HG02610 (cell line): ENCODE measurements around the gene ABCC3.

Experiments
- ATAC-seq: cut with Tn5 transposase; IDR thresholded peaks from one replicate; pipeline ENCODE4 v1.9.1; 2021; ENCODE audit warnings: mild to moderate bottlenecking, moderate library complexity; ENCODE audit not compliant: unreplicated experiment

The ABCC3 gene

DNA sequence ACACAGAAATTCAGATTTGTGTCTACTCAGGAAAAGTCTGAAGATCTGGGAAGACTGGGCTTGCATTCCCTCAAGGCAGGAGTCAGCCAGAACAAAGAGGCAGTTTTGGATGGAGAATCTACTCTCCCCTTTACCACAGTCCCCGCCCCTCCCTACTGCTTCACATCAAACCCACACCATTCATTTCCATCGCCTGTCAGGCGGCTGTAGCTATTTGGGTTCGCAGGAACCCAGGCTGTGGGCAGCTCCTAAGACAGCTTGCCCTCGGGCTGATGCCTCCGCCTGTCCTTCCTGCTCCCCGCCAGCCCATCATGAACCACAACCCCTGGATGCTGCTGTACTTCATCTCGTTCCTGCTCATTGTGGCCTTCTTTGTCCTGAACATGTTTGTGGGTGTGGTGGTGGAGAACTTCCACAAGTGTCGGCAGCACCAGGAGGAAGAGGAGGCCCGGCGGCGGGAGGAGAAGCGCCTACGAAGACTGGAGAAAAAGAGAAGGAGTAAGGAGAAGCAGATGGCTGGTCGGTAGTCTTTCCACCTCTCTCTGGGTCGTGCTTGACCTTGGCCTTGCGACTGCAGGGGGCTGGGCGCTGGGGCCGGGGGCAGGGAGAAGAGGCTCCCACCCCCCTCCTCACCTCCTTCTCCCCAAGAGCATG is 27.0 kb upstream of the ABCC3 start:
- ATAC-seq = no peak

DNA sequence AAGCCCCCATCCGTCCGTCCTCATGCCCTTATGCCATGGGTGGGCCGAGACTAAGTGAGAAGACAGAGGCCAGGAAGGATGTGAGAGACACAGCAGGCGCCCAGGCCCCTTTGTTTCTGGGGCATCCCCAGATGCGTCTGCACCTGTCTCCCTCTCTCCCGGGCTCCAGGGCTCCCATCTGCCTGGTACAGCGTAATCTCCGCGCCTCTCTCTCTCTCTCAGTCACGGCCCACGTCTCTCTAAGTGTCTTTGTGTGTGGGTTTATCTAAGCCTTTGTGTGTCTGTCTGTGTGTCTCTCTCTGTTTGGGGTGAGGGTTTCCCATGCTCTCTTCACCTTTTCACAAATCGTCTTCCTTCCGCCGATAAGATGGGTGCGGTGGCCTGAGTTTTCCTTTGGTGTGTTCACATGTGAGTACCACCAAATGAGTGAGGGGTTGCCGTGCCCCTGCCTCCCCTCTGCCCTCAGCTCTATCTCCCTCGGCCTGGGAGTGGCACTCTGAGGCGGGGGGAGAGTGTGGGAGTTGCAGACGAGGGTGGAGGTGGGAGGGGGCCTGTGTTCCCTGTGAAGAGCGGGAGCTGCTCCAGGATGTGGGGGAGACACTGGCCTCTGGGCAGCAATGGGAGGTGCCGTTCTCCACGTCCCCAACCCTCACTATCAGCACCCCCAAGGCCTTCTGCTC is 25.8 kb upstream of the ABCC3 start:
- no peak for ATAC-seq

DNA sequence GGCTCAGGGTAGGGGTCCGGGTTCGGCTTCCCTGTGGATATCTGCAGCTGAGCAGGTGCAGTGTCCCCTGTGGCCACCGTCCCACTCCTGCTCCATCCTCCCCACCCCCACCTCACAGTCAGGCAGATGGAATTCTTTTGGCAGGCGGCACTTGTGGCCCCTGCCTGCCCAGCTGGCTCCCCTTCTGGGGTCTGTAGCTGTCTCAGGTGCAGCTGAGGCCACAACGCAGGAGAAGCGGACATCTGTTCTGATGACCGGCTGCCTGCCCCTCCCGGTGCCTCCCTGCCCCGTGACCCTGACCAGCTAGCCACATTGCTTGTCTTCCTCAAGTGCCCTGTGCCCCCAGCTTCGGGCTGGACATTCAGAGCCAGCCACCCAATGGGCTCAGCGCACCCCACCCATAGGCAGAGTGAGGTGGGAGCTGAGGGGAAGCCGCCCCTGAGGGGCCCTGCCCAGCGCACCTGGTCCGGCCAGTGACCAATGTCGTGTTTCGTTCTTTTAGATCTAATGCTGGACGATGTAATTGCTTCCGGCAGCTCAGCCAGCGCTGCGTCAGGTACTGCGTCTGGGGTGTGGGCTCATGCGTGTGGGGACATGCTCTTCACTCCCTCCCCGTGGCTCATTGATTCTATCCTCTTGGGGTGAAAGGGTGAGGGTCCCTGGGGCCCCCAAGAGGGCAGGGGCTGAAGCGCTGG is 25.2 kb upstream of the ABCC3 start:
- no peak for ATAC-seq

DNA sequence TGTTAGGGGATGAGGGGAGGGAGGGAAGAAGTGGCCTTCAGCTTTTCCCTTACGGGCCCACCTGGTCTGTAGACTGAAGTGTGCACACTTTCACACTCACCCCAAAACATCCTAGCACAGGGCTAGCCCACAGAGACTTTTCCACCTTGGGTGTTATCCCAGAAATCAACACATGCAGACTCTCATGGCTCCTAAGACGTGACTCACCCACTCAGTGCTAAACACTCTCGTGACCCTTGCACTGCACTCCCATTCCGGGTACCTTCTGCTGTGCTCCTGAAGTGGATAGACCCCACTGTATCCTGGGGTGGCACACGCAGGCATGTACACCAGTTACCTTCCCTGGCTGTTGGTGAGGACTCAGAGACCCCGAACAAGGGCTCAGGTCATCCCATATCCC is 23.0 kb upstream of the ABCC3 start:
- no peak for ATAC-seq

DNA sequence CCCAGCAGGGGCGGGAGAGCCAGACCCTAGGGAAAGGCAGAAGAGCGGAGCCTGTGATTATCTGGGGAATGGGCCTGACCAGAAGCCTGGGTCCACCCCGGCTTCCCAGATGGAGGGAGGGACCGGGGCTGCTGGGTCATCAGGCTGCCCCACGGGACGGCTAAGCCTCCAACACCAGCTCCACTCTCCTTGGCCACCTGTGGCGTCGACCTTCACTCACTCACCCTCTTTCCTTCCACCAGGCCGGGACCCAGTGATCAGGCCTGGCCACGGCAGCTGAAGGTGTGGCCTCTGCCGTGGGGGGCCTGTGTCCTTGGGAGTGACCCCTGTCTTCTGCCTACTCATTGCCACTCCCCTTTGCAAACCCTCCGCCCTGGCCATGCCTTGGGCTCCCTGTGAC is 22.4 kb upstream of the ABCC3 start:
- ATAC-seq = no peak

DNA sequence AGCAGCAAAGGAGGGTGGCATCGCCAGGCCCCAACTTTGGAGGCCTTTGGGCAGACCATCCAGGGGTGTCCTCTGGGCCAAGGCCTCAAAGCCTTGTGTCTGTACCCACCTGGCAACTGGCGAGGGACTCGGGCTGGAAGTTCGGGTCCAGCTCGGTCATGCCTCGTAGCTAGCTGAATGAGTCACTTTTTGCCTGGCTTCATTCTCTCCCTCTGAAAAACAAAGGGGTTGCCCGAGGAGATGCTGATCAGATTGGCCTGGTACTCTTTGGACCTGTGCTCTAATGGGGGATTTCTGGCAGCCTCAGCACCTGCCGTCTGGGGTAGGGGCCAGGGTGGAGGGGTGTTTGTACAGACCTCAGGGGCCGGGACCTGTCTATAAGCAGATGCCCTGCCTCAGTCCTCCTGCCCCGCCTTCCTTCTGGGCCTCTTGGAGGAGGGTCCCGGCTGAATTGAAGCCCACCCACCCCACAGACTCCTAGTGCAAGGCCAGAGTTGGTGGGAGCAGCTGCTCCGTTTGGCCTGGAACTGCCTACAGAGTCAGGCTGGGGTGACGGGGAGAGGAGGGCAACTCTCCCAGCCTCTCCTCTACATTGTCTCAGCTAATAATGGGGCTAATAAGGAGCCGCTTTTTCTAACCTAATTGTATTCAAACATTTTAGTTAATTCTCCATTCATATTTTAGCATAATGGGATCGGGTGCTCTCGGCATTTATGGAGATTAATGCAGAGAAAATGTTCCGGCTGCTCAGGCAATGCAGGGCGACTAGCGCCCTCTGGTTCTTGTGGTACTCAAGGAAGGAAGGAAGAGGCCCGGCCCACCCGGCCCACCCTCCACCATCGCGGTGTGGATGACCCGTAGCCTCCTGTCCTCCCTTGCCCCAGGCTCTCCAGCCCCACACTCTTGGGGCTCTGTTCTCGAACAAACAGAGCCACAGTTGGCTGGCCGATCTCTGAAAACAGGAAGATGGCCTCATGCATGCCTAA is 21.4 kb upstream of the ABCC3 start:
- no peak for ATAC-seq

DNA sequence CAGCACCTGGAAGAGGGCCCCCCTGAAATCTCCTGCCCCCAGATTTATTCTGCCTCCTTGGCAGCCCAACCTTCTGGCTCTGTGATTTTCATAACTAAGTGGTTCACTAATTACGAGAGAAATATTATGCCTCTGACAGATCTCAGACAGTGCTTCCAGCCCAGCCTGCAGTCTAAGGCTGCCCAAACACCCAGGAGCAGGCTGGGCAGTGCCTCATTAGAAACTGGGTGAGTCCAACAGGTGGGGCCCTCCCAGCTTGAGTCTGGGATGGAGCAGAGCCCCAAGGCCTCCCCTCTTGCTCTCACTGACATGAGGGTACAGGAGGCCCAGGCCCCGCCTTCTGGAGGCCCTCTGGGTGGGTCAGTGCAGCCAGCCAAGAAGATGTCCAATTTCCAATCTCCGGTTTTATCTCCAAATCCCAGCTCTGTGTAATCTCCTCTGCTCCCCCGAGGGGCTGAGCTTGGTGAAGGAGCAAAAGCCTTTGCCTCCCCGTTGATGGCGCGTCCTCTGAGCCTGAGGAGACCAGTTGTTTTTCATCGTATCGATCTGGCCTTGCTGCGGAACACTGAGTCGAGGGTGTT is 20.1 kb upstream of the ABCC3 start:
- ATAC-seq = no peak

DNA sequence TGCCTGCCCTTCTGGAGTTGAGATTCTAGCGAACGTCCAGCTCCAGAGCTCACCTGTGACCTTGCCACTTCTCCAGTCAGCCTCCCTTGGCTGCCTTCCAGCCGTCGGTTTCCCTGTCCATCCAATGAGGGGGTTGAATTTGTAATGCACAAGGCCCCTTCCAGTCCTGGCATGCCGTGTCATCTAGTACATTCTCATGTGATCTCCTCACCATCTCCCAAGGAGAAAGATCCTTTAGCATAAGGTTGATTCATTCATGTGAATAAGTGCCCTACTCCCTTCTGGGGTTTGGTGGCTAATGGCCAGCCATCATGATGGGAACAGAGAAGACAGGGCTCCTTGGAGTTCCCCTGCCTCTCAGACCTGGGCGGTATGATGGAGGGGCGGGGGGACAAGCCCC is 18.9 kb upstream of the ABCC3 start:
- ATAC-seq = no peak

DNA sequence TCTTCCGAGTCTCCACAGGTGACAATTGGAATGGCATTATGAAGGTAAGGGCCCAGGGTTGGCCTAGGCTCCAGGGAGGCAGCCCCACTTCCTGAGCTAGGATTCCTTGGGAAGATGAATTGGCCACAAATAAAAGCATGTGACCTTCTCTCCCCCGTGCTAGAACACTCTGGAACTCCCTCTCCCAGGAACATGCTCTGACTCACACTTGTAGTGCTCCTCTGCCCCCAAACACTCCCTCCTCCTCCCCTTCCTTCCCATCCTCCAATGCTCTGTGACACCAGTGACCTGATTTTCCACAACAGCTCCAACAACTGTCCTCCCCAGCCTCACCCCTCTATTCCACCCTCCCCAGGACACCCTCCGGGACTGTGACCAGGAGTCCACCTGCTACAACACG is 16.4 kb upstream of the ABCC3 start:
- no peak for ATAC-seq

DNA sequence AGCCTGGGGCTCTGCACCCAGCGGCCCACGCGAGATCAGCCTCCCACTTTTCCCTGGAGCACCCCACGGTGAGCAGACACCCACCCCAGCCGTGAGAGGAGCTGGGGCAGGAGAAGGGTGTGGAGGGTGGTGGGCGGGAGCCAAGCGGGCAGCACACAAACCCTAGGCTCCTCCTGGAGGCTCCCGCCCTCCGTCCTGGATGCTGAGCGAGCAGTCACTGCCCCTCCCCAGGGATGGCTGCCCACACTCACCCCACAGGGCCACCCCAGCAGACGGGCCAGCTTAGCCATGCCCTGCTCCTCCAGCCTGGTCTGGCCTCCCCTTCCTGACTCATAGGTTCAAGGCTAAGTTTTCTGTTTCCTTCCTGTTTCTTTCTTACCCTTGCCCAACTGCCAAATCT is 15.7 kb upstream of the ABCC3 start:
- no peak for ATAC-seq

DNA sequence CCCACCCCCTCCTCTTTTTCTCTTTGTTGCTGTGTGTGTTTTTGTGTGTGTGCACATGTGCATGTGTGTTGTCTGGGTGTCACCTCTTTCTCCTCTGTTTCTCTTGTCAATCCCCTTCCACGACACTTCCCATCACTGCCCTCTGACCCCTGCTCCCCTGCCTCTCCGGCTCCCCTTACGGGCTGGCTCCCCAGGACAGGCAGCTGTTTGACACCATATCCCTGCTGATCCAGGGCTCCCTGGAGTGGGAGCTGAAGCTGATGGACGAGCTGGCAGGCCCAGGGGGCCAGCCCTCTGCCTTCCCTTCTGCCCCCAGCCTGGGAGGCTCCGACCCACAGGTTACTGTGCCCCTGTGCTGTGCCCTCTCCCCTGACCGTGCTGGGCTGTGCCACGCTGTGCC is 15.2 kb upstream of the ABCC3 start:
- no peak for ATAC-seq

DNA sequence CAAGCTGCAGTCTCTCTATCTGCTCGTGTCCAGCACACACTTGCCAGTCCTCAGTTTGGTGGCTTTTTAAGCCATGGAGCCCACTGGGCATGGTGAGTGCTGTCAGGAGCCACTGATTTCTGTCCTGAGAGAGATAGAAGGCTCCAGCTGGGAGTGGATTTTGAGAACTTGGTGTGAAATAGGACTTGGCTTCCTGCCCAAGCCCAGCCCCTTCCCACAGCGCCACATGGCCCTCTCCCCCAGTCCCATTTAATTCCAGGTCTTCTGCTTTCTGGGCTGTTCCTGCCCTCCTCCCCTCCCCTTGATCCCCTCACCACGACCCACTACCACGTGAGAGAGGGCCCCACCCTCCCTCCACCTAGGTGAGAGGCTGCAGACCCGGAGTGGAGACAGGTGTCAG is 14.4 kb upstream of the ABCC3 start:
- no peak for ATAC-seq

DNA sequence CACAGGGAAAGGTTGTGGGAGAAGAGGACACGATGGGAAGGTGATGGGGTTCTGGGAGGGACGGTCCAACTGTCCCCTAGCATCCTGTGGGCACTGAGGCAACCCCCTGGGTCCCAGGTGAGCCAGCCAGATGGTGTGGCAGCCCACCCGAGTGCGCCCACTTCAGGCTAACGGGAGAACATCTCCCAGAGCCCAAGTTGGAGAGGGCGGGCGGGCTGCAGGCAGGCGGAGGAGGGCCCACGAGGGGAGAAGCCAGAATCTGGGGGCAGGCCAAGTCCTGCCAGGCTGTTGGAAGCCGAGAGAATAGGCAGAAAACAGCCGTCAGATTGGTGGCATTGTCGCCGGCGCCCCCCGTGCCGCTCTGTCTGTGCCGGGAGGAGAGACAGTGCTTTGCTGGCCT is 13.8 kb upstream of the ABCC3 start:
- no peak for ATAC-seq

DNA sequence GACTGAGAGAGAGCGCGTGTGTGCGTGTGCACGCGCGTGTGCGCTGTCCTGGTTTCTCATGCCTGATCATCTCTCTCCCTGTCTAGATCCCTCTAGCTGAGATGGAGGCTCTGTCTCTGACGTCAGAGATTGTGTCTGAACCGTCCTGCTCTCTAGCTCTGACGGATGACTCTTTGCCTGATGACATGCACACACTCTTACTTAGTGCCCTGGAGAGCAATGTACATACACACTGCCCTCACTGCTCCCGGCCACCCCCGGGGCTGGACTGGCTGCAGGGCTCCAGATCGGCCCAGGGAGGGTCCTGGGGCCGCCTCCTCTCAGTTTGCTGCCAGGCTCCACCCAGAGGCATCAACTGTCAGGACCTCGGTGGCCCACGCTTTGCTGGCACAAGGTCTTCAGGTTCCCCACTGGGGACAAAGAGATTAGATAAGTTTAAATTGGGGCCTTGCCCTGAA is 13.1 kb upstream of the ABCC3 start:
- no peak for ATAC-seq

DNA sequence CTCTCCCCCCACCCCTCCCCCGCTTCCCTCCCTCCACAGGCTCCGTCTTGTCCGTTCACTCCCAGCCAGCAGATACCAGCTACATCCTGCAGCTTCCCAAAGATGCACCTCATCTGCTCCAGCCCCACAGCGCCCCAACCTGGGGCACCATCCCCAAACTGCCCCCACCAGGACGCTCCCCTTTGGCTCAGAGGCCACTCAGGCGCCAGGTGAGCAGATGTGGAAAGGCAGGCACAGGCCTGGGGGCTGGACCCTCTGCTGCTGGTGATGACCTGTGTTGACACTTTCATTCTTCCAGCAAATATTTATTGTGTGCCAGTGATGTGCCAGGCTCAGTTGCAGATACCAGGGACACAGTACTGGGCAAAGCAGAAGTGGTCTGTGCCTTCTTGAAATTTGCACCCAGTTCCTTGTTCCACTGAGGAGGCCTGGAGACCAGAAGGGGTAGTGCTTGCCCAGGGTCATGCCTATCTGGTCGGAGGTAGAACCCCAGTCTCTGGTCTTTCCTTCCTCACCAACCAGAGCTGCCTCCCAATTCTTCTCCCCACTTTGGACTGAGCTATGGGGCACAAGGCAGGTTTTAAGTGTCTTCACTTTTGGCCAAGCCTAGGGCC is 10.3 kb upstream of the ABCC3 start:
- no peak for ATAC-seq

DNA sequence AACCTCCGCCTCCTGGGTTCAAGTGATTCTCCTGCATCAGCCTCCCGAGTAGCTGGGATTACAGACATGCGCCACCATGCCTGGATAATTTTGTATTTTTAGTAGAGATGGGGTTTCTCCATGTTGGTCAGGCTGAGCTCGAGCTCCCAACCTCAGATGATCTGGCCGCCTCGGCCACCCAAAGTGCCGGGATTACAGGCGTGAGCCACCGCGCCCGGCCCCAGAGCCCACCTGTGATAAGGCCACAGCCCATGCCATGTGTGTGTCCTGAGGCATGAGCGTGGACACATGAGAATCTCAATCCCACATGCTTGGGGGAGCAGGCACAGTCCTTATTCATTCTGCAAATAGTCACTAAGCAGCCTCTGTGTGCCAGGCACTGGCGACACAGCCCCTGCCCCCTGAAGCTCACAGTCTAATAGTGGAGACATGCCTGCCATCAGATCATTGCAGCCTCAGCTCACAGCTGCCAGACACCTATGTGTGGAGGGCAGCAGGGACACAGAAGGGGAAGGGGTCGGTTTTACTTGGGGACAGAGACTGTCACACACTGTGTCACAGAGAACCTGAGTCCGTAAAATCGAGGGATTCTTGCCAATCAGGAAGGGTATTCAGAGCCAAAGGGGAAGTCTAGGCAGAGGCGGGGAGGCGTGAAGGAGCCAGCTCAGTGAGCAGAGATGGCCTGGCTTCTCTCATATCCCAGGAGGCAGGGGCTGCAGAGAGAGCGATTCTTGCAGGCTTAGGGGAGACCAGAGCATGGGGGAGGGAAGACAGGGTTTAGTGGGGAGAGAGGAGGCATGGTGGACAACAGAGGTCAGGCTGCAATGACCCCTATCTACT is 9.4 kb upstream of the ABCC3 start:
- no peak for ATAC-seq

DNA sequence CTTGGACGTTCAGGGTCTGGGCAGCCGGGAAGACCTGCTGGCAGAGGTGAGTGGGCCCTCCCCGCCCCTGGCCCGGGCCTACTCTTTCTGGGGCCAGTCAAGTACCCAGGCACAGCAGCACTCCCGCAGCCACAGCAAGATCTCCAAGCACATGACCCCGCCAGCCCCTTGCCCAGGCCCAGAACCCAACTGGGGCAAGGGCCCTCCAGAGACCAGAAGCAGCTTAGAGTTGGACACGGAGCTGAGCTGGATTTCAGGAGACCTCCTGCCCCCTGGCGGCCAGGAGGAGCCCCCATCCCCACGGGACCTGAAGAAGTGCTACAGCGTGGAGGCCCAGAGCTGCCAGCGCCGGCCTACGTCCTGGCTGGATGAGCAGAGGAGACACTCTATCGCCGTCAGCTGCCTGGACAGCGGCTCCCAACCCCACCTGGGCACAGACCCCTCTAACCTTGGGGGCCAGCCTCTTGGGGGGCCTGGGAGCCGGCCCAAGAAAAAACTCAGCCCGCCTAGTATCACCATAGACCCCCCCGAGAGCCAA is 8.6 kb upstream of the ABCC3 start:
- no peak for ATAC-seq

DNA sequence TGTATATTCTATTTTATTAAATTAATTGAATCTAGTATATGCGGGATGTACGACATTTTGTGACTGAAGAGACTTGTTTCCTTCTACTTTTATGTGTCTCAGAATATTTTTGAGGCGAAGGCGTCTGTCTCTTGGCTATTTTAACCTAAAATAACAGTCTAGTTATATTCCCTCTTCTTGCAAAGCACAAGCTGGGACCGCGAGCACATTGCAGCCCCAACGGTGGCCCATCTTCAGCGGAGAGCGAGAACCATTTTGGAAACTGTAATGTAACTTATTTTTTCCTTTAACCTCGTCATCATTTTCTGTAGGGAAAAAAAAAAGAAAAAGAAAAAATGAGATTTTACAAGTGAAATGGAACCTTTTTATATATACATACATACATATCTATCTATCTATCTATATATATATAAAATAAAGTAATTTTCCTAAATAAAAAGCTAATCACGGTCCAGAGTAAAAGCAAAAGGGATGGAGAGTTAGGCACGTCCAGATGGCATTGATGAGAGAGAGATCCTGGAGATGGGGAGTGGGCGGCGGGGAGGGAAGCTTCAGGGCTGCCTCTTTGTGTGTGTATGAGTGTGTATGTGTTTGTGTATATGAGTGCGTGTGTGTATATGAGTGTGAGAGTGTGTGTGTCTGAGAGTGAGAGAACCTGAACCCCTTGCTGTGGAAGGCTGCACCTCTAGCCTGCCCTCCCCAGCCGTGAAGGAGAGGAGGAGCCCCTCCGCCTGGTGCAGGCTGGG is 7.5 kb upstream of the ABCC3 start:
- ATAC-seq = no peak
